Esophagus mucosa (tissue), 1 donor: ENCODE measurements around the gene ARPC5L. TPM values are rescaled to one million over a fixed set of nuclear protein-coding genes. Genes with fewer than 3 reads are reported as not detected.
A peak's percentile ranks its signal among the peaks of the same experiment; 100 is the strongest.
"Not testable (repeated sequence)": the region's sequence is repeated elsewhere in the genome, so short reads cannot be mapped to it uniquely, and the experiment has no call there.

Experiments
- ATAC-seq: fragments of 200-7000 bp; cut with Tn5 transposase; one replicate; pipeline ENCODE4 v1.9.1; 2020
- total RNA-seq: library from RNA; stranded (reverse); gene quantifications from one replicate; pipeline ENCODE4 v1.2.4, GENCODE V29; 2023
- donor health status: DM: yes; HTN: yes; CAD: no.

The ARPC5L gene
- total RNA-seq = 59.3 TPM

DNA sequence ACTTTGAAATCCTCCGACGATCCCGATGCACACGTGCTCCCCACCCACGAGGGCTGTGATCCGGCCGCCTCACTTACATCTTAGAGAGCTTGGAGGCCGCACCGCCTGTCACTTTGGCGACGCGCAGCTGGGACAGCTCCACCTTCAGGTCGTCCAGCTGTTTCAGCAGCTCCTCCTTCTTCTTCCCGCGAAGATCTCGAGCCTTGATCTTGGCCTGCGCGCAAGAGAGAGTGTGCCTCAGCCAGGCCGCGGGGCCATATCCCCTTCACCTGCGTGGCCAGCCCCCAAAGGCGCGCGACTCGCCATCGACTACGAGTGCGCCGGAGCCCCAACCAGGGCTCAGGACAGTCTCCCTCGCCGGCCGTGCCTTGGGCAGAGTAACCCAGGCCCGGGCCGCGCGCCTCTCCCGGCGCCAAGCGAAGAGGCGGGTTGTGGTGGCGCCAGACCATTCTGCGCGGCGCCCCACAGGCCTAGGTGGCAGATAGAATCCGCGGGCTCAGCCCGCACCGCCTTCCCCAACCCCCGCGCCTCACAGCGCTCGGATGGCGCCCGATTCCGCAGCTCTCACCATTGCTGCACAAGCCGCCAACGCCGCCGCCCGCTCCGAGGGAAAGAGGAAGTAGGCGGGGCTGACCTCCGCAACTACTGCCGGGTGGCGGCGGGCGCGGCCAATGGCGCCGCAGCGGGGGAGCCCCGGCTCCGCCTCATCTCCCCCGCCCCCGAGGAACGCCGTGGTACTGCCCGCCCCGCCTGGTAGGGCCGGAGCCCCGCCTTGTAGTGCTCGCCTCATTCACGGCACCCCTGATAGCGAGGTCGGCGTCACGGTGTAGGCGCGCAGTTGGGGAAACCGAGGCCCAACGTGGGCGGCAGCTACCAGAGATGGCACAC is at the start of gene ARPC5L, which contains the start of gene RPL35:
Gene ARPC5L, plus strand, starts transcription at position 789 of the 888 bp plus-strand sequence. CDS start 7,161 bp downstream, outside the sequence.
Gene RPL35, minus strand, starts transcription at position 616 of the 888 bp plus-strand sequence. Its CDS starts 45 bp downstream, at position 571.
- peak; percentile 92 for ATAC-seq

DNA sequence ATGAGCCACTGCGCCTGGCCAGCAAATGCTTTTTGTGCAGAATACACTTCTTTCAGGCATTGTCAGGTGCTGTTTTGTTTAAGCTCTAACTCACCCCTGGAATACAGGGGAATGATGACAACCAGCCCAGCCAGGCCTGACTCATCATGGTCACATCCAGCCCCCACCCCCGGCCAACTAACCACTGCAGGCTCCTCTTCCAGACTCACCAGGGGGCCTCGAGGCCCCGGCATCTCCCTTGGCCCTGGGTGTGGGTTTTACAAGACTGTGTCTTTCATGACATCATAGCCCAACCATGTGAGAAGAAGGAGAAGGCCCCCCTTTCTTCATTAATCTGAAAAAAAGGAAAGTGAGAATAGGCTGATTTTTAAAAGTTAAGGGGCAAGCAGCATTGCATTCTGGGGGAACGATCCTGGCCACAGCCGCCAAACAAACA is 49.5 kb upstream of the ARPC5L start:
- no peak for ATAC-seq

DNA sequence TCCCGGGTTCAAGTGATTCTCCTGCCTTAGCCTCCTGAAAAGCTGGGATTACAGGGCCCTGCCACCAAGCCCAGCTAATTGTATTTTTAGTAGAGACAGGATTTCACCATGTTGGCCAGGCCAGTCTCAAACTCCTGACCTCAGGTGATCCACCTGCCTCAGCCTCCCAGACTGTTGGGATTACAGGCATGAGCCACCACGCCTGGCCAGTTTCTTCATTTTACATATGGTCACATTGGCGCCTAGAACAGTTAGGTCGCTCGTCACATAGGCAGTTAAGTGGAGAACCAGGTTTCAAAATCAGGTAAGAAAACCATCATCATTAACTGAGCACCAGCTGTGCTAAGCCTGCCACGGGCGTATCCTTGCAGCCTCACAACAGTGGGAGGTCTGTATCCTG is 48.9 kb upstream of the ARPC5L start:
- no peak for ATAC-seq

DNA sequence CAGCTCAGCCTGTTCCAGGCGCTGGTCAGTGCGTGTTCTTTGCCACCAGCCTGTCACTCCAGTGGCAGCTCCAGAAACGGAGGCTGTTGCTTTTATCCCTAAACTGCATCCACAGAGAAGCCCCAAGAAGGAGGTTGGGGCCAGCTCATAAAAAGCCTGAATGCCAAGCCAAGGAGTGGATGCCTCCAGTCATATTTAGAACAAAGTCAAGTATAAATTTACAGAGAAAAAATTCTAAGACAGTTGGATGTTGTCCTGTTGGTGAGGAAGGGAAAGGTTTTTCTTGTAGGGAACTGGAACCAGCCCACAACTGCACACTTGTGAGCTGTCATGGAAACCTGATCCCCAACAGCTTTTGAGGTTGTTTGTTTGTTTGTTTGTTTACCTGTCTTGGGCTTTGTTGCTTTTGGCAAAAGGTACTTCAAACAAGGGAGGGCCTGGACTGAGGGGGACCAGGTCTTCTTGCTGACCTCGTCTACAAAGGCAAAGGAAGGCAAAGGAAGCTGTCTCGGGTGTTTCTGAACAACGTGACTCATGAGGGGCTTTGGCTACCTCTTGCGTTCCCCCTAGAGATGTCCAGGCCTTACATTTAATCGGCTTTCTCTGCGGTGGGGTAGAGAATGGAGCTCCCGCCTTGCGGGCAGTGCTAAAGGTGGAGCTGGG is 48.3 kb upstream of the ARPC5L start:
- no peak for ATAC-seq

DNA sequence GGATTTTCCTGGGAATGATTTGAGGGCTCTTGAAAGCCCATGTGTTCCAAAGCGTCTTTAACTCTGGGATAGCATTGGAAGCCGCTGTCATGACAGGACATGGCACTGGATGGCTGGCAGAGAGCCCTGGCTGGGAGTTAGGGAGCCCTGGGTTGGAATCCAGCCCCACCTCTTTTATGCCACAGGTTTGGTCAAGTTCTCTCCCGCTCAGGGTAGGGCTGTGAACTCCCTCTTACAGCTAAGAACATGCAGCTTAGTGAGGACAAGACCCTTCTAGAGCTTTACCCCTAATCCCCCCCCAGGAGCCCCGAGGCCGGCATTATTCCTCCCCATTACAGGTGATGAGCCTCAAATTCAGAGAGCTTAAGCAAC is 47.8 kb upstream of the ARPC5L start:
- ATAC-seq = peak; percentile 47

DNA sequence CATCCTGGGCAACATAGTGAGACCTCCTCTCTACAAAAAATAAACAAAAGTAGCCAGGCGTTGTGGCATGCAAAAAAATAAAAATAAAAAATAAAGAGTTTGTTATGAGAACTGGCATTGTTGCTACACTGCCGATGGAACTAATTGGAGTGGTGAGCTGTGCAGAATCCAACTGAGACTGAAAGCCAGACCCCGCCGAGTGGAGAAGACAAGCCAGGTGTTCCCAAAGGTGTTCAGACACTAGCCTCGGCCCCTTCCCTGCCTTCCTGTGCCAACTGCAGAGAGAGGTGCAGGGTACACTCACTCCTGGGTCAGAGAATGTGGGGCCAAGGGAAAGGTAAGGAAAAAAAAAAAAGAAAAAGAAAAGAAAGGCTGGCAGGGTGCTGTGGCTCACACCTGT is 46.3 kb upstream of the ARPC5L start:
- ATAC-seq = no peak

DNA sequence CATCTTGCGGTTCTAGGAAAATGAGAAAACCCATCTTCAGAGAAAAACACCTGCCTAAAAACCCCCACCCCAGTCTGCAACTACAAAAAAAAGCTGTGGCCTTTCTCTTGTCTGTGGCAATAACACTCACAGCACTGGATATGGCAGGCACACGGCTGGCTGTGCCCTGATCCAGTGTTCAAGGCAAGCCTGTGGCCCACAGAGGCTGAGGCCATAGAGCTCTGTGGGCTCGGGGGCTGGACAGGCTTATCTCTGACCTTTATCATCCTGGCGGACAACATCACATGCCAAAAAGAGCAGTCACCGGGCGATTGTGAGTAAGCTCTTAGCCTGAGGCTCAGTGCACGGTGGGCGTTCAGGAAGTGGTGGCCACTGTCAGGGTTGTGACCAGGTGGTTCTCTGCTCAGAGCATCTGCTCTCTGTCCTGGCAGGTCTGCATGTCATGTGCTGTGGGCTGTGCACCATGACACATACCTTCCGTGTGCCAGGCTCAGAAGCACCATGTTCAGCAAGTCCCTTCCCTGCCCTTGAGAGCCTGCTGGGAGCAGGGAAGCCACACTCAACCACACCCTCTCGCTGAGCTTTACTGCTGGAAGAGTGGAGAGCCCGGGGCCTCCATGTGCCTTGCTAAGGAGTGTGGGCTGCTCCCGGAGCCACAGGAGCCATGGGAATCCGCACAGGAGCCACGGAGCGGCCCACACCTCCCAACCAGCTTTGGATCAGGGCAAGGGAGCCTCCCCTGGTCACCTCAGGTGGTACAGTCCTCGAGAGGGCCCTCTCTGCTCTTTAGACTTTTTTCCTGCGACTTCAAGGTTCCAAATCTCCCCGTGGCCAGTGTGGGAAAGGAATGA is 43.3 kb upstream of the ARPC5L start:
- ATAC-seq = peak; percentile 96

DNA sequence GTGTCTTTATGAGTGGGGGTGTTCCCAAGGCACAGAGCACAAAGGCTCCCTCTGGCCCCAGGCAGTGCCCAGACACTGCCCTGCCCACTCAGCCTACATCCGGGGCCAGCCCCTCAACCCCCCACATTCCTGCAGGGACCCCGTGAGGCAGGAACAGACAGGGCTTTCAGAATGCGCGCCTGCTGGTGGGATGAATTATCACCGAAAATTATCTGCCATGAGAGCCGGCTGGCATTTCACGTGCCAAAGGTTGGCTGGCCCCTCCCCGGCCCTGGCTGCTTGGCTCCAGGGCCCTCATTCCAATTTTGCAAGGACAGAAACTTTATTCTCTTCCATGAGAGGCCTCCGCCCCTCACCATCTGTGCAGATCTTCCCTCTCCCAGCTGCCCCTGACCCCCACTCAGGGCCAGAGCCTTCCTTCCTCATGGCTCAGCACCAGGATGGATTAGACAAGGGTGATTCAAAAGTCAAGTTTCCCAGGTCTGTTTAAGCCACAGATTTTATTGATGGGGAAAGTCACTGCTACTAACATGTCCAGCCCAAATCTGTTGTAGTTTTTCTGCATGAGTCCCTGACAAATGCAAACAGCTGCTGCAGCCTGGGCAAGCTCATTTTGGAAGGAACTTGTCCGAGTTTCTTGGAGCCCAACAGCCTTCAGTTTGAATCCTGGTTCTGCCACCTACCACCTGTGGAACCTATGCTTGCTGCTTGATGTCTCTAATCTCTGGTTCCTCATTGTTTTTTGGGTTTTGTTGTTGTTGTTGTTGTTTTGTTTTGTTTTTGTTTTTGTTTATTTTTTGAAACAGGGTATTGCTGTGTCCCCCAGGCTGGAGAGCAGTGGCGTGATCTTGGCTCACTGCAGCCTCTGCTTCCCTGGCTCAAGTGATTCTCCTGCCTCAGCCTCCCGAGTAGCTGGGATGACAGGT is 41.0 kb upstream of the ARPC5L start:
- ATAC-seq = no peak

DNA sequence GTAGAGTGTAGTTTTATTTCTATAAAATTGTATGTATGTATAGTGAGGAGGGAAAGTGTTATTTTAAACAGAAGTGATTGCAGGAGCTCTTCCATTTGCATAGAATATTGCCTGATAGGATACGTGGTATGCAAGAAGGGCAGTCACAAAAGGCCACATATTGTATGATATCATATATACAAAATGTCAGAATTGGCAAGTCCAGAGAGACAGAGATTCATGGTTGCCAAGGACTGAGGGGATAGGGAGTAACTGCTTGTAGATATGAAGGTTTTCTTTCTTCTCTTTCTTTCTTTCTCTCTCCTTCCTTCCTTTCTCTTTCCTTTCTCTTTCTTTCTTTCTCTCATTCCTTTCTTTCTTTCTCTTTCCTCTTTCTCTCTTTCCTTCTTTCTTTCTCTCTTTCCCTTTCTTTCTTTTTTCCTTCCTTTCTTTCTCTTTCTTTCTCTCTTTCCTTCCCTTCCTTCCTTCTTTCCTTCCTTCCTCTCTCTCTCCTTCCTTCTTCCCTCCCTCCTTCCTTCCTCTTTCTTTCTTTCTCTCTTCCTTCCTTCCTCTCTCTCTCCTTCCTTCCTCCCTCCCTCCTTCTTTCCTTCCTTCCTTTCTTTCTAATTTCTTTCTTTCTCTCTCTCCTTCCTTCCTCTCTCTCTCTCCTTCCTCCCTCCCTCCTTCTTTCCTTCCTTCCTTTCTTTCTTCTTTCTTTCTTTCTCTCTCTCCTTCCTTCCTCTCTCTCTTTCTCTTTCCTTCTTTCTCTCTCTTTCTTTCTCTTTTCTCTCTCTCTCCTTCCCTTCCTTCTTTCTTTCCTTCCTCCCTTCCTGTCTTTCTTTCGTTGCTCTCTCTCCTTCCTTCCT is 33.2 kb upstream of the ARPC5L start:
- ATAC-seq = no peak

DNA sequence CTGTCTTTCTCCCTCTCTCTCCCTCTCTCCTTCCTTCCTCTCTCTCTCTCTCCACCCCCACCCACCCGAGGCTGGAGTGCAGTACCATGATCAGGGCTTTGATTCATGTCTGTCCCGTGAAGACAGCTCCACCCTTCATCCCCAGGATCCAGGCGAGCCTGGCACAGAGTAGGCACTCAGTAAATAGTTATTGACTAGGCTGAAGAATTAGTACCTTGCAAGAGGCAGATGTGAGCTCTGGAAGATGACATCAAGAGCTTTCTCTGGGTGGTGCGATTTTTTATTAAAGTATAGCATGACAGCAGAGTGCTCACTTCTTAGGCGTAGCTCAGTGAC is 32.6 kb upstream of the ARPC5L start:
- ATAC-seq = no peak

DNA sequence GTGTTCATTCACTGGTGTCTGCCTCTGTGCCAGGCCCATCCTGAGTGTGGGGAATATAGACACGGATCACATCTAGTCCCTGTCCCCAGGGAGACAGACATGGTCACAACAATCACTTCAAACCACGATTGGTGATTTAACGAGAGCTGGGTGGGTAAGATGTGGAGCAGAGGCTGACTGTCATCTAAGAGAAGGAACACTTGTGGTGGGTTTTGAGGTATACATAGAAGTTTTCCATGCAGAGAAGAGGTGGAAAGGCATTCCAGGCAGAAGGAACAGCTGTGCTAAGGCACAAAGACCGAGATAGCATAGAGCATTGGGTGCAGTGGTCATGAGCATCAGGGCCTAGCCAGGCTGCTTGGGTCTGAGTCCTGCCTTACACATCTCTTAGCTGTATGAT is 31.3 kb upstream of the ARPC5L start:
- ATAC-seq = no peak

DNA sequence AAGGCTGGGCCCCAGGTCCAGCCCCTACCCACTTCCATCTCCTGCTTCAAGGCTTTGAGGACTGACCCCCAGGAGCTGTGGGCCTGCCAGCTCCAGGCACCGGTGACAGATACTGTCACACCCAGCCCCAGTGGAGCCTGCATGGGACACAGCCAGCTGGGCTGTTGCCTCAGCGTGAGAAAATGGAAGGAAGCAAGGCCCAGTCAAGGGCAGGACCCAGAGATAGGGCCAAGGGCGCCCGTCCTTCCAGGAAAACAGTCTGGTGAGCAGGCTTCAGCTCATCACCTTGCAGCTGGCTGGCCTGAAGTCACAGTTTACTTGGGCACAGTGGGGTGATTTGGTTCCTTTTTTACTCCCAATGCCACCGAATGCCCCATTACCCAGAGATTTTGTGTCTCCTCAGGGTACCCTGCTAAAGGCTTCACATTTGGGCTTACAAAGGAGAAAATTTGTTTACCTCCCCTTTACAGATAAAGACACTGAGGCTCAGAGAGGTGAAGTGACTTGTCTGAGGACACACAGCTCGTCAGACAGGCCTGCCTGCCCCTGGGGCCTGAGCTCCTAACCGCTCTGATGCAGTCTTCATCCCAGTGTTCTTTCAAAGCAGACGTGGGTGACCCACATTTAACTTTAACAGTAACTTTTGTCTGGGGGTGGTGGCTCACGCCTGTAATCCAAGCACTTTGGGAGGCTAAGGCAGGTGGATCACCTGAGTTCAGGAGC is 30.1 kb upstream of the ARPC5L start:
- peak; percentile 14 for ATAC-seq

DNA sequence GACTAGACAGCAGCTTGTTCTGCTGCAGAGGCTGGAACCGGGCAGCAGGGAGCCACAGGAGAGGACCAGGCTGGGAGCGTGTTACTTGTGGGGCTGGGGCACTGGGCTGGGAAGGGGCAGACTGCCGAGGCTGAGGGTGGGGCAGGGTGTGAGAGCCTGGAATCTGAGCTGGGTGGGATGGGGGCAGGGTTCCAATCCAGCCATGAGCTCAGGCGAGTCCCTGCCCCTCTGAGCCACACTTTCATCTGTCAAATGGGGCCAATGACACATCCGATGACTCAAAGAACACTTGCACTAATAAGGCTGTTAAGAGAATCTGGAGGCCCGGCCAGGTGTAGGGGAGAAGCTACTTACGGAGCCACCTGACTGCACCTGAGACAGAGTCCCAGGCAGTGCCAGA is 27.3 kb upstream of the ARPC5L start:
- ATAC-seq = peak; percentile 95

DNA sequence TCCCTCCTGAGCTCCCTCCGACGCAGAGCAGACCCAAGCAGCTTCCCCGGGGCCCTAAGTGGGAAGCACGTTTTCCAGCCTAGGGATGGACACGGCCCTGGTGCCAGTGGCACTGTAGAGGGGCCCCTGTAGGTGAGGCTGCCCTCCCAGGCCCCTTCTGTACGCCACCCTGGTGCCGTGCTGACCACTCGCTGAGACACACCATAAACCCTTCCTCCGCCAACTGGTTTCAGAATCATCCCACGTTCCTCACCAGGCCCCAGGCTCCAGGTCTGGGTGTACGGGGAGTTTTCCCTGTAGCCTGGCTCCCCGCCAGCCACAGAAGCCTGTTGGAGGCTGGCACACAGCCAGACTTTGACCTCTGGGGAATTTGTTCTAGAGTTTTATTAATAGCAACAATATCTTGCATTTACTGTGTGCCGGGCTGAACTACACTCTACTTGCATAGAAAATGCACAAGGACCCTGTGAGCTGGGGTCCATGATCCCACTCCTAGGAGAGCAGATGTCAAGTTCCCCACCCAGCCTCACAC is 26.8 kb upstream of the ARPC5L start:
- peak; percentile 20 for ATAC-seq

DNA sequence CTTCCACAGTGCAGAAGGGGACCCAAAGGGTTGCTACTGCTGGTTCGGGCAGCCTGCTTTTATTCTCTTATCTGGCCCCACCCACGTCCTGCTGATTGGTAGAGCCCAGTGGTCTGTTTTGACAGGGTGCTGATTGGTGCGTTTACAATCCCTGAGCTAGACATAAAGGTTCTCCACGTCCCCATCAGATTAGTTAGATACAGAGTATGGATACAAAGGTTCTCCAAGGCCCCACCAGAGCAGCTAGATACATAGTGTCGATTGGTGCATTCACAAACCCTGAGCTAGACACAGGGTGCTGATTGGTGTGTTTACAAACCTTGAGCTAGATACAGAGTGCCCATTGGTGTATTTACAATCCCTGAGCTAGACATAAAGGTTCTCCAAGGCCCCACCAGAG is 23.8 kb upstream of the ARPC5L start:
- ATAC-seq = not testable (repeated sequence)

DNA sequence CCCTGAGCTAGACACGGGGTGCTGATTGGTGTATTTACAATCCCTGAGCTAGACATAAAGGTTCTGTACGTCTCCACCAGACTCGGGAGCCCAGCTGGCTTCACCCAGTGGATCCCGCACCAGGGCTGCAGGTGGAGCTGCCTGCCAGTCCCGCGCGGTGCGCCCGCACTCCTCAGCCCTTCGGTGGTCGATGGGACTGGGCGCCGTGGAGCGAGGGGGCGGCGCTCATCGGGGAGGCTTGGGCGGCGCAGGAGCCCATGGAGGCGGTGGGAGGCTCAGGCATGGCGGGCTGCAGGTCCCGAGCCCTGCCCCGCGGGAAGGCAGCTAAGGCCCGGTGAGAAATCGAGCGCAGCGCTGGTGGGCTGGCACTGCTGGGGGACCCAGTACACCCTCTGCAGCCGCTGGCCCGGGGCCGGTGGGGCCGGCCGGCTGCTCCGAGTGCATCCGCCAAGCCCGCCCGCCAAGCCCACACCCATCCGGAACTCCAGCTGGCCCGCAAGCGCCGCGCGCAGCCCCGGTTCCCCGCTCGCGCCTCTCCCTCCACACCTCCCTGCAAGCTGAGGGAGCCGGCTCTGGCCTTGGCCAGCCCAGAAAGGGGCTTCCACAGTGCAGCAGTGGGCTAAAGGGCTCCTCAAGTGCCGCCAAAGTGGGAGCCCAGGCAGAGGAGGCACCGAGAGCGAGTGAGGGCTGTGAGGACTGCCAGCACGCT is 23.2 kb upstream of the ARPC5L start:
- ATAC-seq = not testable (repeated sequence)

DNA sequence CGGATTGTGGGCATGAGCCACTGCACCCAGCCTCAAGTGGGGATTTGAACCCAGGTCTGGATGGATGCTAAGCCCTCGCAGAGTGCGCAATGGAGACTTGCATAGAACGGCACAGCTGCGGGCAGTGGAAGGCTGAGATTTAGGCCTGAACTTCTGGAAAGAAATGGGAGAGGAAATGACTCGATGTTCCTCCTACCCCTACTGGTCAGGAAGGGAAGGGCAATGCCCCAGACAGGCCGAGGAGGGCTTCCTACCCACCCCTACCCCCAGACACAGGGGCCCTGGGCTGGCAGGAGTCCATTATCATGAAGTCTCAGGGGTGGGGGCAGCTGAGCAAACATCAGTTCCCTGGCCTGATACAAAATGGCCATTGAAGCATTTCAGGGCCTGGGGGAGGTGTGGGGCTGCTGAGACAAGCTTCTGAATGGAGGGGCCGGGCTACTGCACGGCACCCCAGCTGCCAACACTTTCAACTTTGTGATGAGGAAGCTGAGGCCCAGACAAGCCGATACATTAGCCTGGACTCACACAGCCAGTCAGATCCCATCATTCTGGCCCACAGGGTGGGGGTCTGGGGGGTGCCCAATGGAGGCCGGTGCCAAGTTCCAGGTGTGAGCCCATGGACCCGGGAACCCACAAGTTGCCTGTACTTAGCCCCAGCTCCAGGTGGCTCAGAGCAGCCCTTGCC is 22.2 kb upstream of the ARPC5L start:
- peak; percentile 15 for ATAC-seq

DNA sequence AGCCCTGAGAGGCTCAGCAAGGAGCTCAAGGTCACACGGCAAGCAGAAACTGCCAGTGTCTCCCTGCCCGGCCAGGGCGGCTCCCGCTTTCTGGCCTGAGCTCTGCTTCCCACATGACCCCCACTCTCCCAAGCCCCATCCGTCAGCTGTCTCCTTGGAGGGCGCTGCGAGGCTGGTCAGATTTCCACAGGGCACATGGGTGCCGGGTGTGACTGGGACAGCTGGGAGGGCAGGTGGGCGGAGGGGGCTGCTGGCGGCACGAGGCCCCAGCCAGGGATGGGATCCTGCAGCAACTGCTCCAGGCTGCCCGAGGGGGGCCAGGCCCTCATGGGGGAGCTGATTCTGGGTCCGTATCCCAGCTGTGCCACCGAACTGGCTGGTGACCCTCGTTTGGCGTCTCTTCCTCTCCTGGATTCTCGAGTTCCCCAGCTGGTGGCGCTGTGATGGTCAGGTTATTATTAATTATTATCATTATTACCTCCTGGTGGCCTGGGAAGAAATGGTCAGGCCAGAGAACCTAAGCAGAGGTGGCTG is 21.6 kb upstream of the ARPC5L start:
- no peak for ATAC-seq
